HCT116 (cell line): Measurements from ENCODE around the gene ARHGAP35. TPM values are rescaled to one million over a fixed set of nuclear protein-coding genes. Genes with fewer than 3 reads are reported as not detected.

Experiments
- ATAC-seq: fragments of 200-7000 bp; cut with Tn5 transposase; 2 replicates; pipeline ENCODE4 v1.9.1; 2020; ENCODE audit warnings: mild to moderate bottlenecking, moderate library complexity
- BruUV-seq: library from RNA; stranded (reverse); fragments of 400-500 nt; replicated peaks from 2 replicates; lab custom pipeline; 2021; lab: Mats Ljungman, UMichigan
- CTCF ChIA-PET: fragments of 300-600 bp; sonication (Branson Sonifier 250); formaldehyde crosslinking; loops from one replicate; lab custom pipeline; 2021; ENCODE audit warnings: antibody characterized with exemption; lab: Charles Lee
- POLR2A ChIA-PET: fragments of 300-600, 350-600 bp; sonication (Branson Sonifier 250); formaldehyde crosslinking; loops from one replicate; lab custom pipeline; 2021; ENCODE audit warnings: antibody characterized with exemption; lab: Charles Lee
- RAD21 ChIA-PET, 2 experiments: fragments of 300-600 bp; sonication (Branson Sonifier 250); formaldehyde crosslinking; loops; one replicate each; lab custom pipeline; 2023; ENCODE audit warnings: low total read pairs in 2 of 2; ENCODE audit not compliant: uncharacterized antibody in 2 of 2, unreplicated experiment in 2 of 2, low non-redundant PET in 1 of 2; lab: Charles Lee
- DNase-seq: peaks from one replicate; pipeline ENCODE4 v3.0.0-alpha.2; 2010; ENCODE audit warnings: low read depth, low spot score
- H2AFZ ChIP-seq: fragments of 200-600 bp; shearing (Covaris generic), sonication (generic); 2 replicates; pipeline ENCODE4 v1.6.1; 2017; ENCODE audit warnings: low read depth, mixed run types, mixed read lengths, antibody characterized with exemption, low read length; ENCODE audit not compliant: poor library complexity, severe bottlenecking
- H3K27ac ChIP-seq: 2 replicates; pipeline ENCODE4 v1.5.1; 2012; ENCODE audit warnings: low read depth, low read length
- H3K27me3 ChIP-seq: fragments of 200-600 bp; sonication (generic); 2 replicates; pipeline ENCODE4 v1.6.1; 2016; ENCODE audit warnings: mixed run types, low read length, mixed read lengths; ENCODE audit not compliant: insufficient read depth
- H3K36me3 ChIP-seq, 2 experiments: fragments of 200-500 bp in 1 of 2; fragments of 200-600 bp in 1 of 2; sonication (Bioruptor generic) in 1 of 2; sonication (generic) in 1 of 2; 2 replicates each; pipeline versions ENCODE4 v1.5.1 to v1.6.1; 2014 to 2016; ENCODE audit warnings: low read length in 2 of 2, inconsistent platforms in 1 of 2, mixed read lengths in 1 of 2, mixed run types in 1 of 2; ENCODE audit not compliant: insufficient read depth in 2 of 2, control insufficient read depth in 1 of 2
- H3K4me1 ChIP-seq, 2 experiments: fragments of 200-600 bp in 1 of 2; sonication (generic) in 1 of 2; 2 replicates each; pipeline versions ENCODE4 v1.5.1 to v1.6.1; 2012 to 2017; ENCODE audit warnings: low read length in 2 of 2, inconsistent platforms in 1 of 2, mild to moderate bottlenecking in 1 of 2, mixed read lengths in 1 of 2, mixed run types in 1 of 2, moderate library complexity in 1 of 2; ENCODE audit not compliant: insufficient read depth in 2 of 2, control insufficient read depth in 1 of 2
- H3K4me2 ChIP-seq: fragments of 200-600 bp; sonication (generic); 2 replicates; pipeline ENCODE4 v1.6.1; 2017; ENCODE audit warnings: mixed run types, low read length, mixed read lengths
- H3K4me3 ChIP-seq, 2 experiments: fragments of 200-600 bp in 1 of 2; sonication (generic) in 1 of 2; replicated peaks in 1 of 2; 2 replicates each; pipeline ENCODE4 v1.5.1; 2011 to 2016; ENCODE audit warnings: low read length in 2 of 2, control low read depth in 1 of 2, low read depth in 1 of 2, mild to moderate bottlenecking in 1 of 2, mixed read lengths in 1 of 2, mixed run types in 1 of 2
- H3K79me2 ChIP-seq: fragments of 200-600 bp; sonication (generic); 2 replicates; pipeline ENCODE4 v1.6.1; 2017; ENCODE audit warnings: mild to moderate bottlenecking, mixed run types, low read length, moderate library complexity, mixed read lengths; ENCODE audit not compliant: insufficient read depth
- H3K9ac ChIP-seq: fragments of 200-600 bp; sonication (generic); 2 replicates; pipeline ENCODE4 v1.6.1; 2016; ENCODE audit warnings: low read length, mixed read lengths
- H3K9me2 ChIP-seq: fragments of 200-600 bp; sonication (generic), shearing (Covaris generic); 2 replicates; pipeline ENCODE4 v1.6.1; 2017; ENCODE audit warnings: mixed run types, mild to moderate bottlenecking, moderate library complexity; ENCODE audit not compliant: insufficient read depth
- H3K9me3 ChIP-seq, 2 experiments: fragments of 200-500 bp in 1 of 2; fragments of 200-600 bp in 1 of 2; sonication (Bioruptor generic) in 1 of 2; sonication (generic) in 1 of 2; 2 replicates each; pipeline ENCODE4 v1.6.1; 2014 to 2017; ENCODE audit warnings: low read length in 2 of 2, mixed read lengths in 2 of 2, inconsistent platforms in 1 of 2, low read depth in 1 of 2, mild to moderate bottlenecking in 1 of 2, mixed run types in 1 of 2, moderate library complexity in 1 of 2; ENCODE audit not compliant: control insufficient read depth in 1 of 2, insufficient read depth in 1 of 2
- H4K20me1 ChIP-seq: fragments of 200-600 bp; sonication (generic), shearing (Covaris generic); 2 replicates; pipeline ENCODE4 v1.6.1; 2017; ENCODE audit warnings: mixed run types, mild to moderate bottlenecking, moderate library complexity; ENCODE audit not compliant: insufficient read depth
- ATF3 ChIP-seq: IDR thresholded peaks from 2 replicates; pipeline ENCODE4 v1.6.1; 2012
- EGR1 ChIP-seq: IDR thresholded peaks from 2 replicates; pipeline ENCODE4 v1.6.1; 2012; ENCODE audit warnings: low read depth
- MAX ChIP-seq: IDR thresholded peaks from 2 replicates; pipeline ENCODE4 v1.6.1; 2012
- RAD21 ChIP-seq: IDR thresholded peaks from 2 replicates; pipeline ENCODE4 v1.6.1; 2012; ENCODE audit warnings: low read depth, mild to moderate bottlenecking
- REST ChIP-seq: IDR thresholded peaks from 2 replicates; pipeline ENCODE4 v1.6.1; 2012; ENCODE audit warnings: low read depth
- SRF ChIP-seq: IDR thresholded peaks from 2 replicates; pipeline ENCODE4 v1.6.1; 2012; ENCODE audit warnings: low read depth
- YY1 ChIP-seq: IDR thresholded peaks from 2 replicates; pipeline ENCODE4 v1.6.1; 2011; ENCODE audit warnings: low read length, low read depth, moderate library complexity, mild to moderate bottlenecking; ENCODE audit not compliant: insufficient replicate concordance; ENCODE audit errors: extremely low read depth
- ZFX ChIP-seq: fragments of 450-650 bp; IDR thresholded peaks from 2 replicates; pipeline ENCODE4 v1.6.1; 2017
- intact Hi-C: fragments of 100-400 bp; cut with micrococcal nuclease; formaldehyde crosslinking; loops from 2 replicates; pipeline ENCODE4 v1.10.0; 2022
- total RNA-seq: library from RNA; stranded (reverse); gene quantifications from one replicate; pipeline ENCODE4 v1.2.1, GENCODE V29; 2021; ENCODE audit not compliant: unreplicated experiment

ARHGAP35 gene
- total RNA-seq, 1 experiment from 2014 or later, result 47.6 TPM

- ATAC-seq, result no peak
- H3K27ac ChIP-seq, result peak overlapping the region; percentile 77; the same call in 1 of the 2 replicates
- H3K4me1 ChIP-seq, result peaks cover 51 to 69% of the 10 kb centered on the region in 2 experiments
- BruUV-seq, result no TSS peak
- H3K36me3 ChIP-seq, result no peaks in the 10 kb centered on the region
- H3K9ac ChIP-seq, result no peak overlapping the region
- ChIA-PET POLR2A (no interaction called here), RAD21 (no interaction called here)
- peaks cover 5% of the 10 kb centered on the region; the same call in 1 of the 2 replicates for H4K20me1 ChIP-seq
- TF ChIP-seq SRF, result no peak
- no peak for TF ChIP-seq MAX
- no peak for TF ChIP-seq ZFX
- no peak for TF ChIP-seq RAD21
- no peak for TF ChIP-seq EGR1
- no peak for TF ChIP-seq REST
- no peak for TF ChIP-seq YY1
- TF ChIP-seq ATF3, result no peak
- TF ChIP-seq, all 23 proteins: peak for 0
- peaks cover 93% of the 10 kb centered on the region for H3K79me2 ChIP-seq
- H3K9me2 ChIP-seq, result no peaks in the 10 kb centered on the region
- H2AFZ ChIP-seq, result no peak overlapping the region
- peak overlapping the region; percentile 77 for H3K4me2 ChIP-seq
- H3K9me3 ChIP-seq, result no peaks in the 10 kb centered on the region
- no peak for DNase-seq
- no peak overlapping the region for H3K4me3 ChIP-seq
- CTCF ChIA-PET, result no interaction called here
- H3K27me3 ChIP-seq, result no peaks in the 10 kb centered on the region
- intact Hi-C loops, result no loop called here
Measured at GRCh38 chr19:46900341-46900740, 39.5 kb downstream of the ARHGAP35 start.
